Subcutaneous adipose tissue (tissue), 4 donors: ENCODE measurements around the gene UVRAG. TPM values are rescaled to one million over a fixed set of nuclear protein-coding genes. Genes with fewer than 3 reads are reported as not detected.

Experiments
- CTCF ChIP-seq: fragments of 450-650 bp; IDR thresholded peaks from one replicate; pipeline ENCODE4 v1.5.1; 2016; ENCODE audit warnings: low read depth, mild to moderate bottlenecking, control low read depth, antibody characterized with exemption, moderate library complexity
- total RNA-seq, 4 donors: library from RNA; depleted of rRNA; stranded (reverse); fragments of >200 nt; gene quantifications; one replicate each; pipeline ENCODE4 v1.1.0, GENCODE V29; 2016

The UVRAG gene
- total RNA-seq, 4 donors from 2014 or later = 59.7 to 108 (median 93.7) TPM

- TF ChIP-seq CTCF = no peak
Measured at GRCh38 chr11:76051937-76052336, 236.9 kb downstream of the UVRAG start.

GRCh38 chr11:76054330-76054729, 239.3 kb downstream of the UVRAG start:
- no peak for TF ChIP-seq CTCF

- TF ChIP-seq CTCF = no peak
Measured at GRCh38 chr11:76056876-76057275, 241.9 kb downstream of the UVRAG start.

GRCh38 chr11:76062733-76063132, 247.7 kb downstream of the UVRAG start:
- TF ChIP-seq CTCF = no peak

GRCh38 chr11:76064192-76064591, 249.2 kb downstream of the UVRAG start:
- no peak for TF ChIP-seq CTCF

- TF ChIP-seq CTCF = no peak
Measured at GRCh38 chr11:76067099-76067498, 252.1 kb downstream of the UVRAG start.

GRCh38 chr11:76069001-76069400, 254.0 kb downstream of the UVRAG start:
- no peak for TF ChIP-seq CTCF

- no peak for TF ChIP-seq CTCF
Measured at GRCh38 chr11:76071090-76071489, 256.1 kb downstream of the UVRAG start.
